ENCODE measurements around the gene WFS1. TPM values are rescaled to one million over a fixed set of nuclear protein-coding genes. Genes with fewer than 3 reads are reported as not detected.

Gene WFS1
- polyA plus RNA-seq, 1 of the 3 experiments (the other 2 are of a cell fraction), result 18.7 TPM

DNA sequence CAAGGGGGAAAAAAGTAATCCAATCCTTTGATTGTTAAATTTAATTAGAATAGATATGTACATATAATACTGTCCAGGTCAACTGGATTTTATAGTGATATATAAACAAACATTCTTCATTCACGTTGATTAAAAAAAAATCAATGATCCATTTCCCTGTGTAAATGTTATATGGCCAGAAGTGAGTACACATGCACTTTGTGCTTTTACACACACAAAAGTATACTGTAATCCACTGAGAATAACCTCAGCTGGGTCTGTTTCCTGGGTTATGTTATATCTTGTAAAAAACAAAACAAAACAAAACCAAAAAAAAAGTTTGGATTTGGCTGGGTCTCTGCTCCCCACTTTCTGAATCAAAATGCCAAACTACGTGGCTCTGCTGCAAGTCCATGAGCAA is 51.7 kb downstream of the WFS1 start:
- Histone ChIP-seq H2AFZ (ENCODE audit: low read depth) (no peak overlapping the region), H3K79me2 (ENCODE audit: insufficient read depth) (no peaks in the 10 kb centered on the region), H3K27ac (ENCODE audit: low read depth in 2 of 2, low read length in 1 of 2) (no peak overlapping the region), H3K9me2 (no peaks in the 10 kb centered on the region), H3K9ac (no peak overlapping the region), H4K20me1 (ENCODE audit: insufficient read depth) (no peaks in the 10 kb centered on the region), H3K27me3 (ENCODE audit: insufficient read depth) (no peaks in the 10 kb centered on the region), H3K4me1 (ENCODE audit: control insufficient read depth in 1 of 2, insufficient read depth in 2 of 2, low read depth in 1 of 2, low read length in 1 of 2) (no peaks in the 10 kb centered on the region; a peak in 1 of 4 replicates), H3K9me3 (no peaks in the 10 kb centered on the region), H3K36me3 (replicated peaks in 1 of 2; ENCODE audit: control insufficient read depth in 1 of 2, insufficient read depth in 2 of 2, low read length in 1 of 2) (no peaks in the 10 kb centered on the region), H3F3A (replicated peaks; ENCODE audit: insufficient read depth) (no peaks in the 10 kb centered on the region), H3K4me3 (ENCODE audit: low read depth in 2 of 2, low read length in 1 of 2) (no peak overlapping the region), H3K4me2 (no peak overlapping the region)
- DNase-seq, result no peak
- TF ChIP-seq YY1 (IDR thresholded peaks at IDR 0.05; ENCODE audit: low read depth), result no peak
- POLR2A ChIA-PET, result no interaction called here
- CTCF ChIA-PET, result interaction anchor here (17.5 to 22.5 kb wide), 2 partner anchors 9 to 58 kb away, joined by 133 to 1048 read pairs; partner anchors contain the start of gene WFS1
- 47% methylated on average over 2 of the region's 2 CpGs for WGBS (ENCODE audit: low lambda C conversion rate)

DNA sequence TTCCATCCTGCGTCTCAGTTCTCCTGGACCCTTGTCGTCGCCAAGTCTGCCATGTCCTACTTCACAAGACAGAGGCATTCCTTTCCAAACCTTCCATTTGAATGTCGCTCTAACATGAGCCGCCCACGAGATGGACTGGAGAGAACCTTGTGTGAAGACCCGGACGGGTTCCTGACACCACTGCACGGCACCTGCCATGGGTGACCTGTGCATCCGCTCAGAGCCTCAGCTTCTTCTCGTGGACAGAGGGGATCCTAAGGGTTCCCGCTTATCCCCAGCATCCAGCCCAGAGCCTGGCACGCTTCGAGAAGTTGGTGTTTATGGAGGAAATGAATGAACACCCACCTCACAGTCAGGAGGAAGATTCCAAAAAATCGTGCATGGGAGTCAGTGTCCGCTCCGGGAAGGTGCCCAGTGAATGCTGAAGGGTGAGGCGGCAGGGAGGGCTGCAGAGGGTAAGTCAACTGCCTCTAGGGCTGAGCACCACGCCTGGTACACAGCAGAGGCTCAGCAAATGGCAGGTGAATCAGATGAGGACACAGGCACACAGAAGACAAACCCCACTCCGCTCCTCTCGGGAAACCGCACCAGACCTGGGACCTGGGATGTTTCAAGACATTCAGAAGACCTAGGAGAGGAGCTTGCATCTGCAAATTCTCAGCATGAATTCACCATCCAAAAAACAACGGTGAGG is 52.6 kb downstream of the WFS1 start:
- no peaks in the 10 kb centered on the region for H3K27me3 ChIP-seq (ENCODE audit: insufficient read depth)
- H4K20me1 ChIP-seq (ENCODE audit: insufficient read depth), result no peaks in the 10 kb centered on the region
- H3K9me2 ChIP-seq, result no peaks in the 10 kb centered on the region
- no peak overlapping the region for H3K9ac ChIP-seq
- H3K4me2 ChIP-seq, result no peak overlapping the region
- TF ChIP-seq TEAD4 (IDR thresholded peaks at IDR 0.05; ENCODE audit: borderline replicate concordance, insufficient read depth) (no peak), RXRA (IDR thresholded peaks at IDR 0.05; ENCODE audit: borderline replicate concordance, low read depth) (no peak), ELF1 (IDR thresholded peaks at IDR 0.05) (no peak), NRF1 (IDR thresholded peaks at IDR 0.05; ENCODE audit: low read depth, low read length) (no peak), GABPA (IDR thresholded peaks at IDR 0.05; ENCODE audit: low read depth) (no peak), MXI1 (IDR thresholded peaks at IDR 0.05; ENCODE audit: low read depth, low read length) (no peak), FOXJ3 (CRISPR knock-in tag; IDR thresholded peaks at IDR 0.05) (no peak), SMC3 (IDR thresholded peaks at IDR 0.05; ENCODE audit: low read depth, low read length) (no peak), TCF12 (IDR thresholded peaks at IDR 0.05) (no peak), EP300 (IDR thresholded peaks at IDR 0.05; ENCODE audit: borderline replicate concordance in 1 of 2, low read depth in 1 of 2, low read length in 1 of 2) (no peak), CHD2 (IDR thresholded peaks at IDR 0.05; ENCODE audit: low read length, partially characterized antibody) (no peak), MEF2A (IDR thresholded peaks at IDR 0.05; ENCODE audit: borderline replicate concordance, low read depth) (no peak)
- TF ChIP-seq, protein P1, sequence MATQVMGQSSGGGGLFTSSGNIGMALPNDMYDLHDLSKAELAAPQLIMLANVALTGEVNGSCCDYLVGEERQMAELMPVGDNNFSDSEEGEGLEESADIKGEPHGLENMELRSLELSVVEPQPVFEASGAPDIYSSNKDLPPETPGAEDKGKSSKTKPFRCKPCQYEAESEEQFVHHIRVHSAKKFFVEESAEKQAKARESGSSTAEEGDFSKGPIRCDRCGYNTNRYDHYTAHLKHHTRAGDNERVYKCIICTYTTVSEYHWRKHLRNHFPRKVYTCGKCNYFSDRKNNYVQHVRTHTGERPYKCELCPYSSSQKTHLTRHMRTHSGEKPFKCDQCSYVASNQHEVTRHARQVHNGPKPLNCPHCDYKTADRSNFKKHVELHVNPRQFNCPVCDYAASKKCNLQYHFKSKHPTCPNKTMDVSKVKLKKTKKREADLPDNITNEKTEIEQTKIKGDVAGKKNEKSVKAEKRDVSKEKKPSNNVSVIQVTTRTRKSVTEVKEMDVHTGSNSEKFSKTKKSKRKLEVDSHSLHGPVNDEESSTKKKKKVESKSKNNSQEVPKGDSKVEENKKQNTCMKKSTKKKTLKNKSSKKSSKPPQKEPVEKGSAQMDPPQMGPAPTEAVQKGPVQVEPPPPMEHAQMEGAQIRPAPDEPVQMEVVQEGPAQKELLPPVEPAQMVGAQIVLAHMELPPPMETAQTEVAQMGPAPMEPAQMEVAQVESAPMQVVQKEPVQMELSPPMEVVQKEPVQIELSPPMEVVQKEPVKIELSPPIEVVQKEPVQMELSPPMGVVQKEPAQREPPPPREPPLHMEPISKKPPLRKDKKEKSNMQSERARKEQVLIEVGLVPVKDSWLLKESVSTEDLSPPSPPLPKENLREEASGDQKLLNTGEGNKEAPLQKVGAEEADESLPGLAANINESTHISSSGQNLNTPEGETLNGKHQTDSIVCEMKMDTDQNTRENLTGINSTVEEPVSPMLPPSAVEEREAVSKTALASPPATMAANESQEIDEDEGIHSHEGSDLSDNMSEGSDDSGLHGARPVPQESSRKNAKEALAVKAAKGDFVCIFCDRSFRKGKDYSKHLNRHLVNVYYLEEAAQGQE (IDR thresholded peaks at IDR 0.05; ENCODE audit: low read depth, low read length), result no peak
- TF ChIP-seq, protein P2, sequence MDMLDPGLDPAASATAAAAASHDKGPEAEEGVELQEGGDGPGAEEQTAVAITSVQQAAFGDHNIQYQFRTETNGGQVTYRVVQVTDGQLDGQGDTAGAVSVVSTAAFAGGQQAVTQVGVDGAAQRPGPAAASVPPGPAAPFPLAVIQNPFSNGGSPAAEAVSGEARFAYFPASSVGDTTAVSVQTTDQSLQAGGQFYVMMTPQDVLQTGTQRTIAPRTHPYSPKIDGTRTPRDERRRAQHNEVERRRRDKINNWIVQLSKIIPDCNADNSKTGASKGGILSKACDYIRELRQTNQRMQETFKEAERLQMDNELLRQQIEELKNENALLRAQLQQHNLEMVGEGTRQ (IDR thresholded peaks at IDR 0.05; ENCODE audit: borderline replicate concordance, low read depth, low read length), result no peak
- TF ChIP-seq, protein P3, sequence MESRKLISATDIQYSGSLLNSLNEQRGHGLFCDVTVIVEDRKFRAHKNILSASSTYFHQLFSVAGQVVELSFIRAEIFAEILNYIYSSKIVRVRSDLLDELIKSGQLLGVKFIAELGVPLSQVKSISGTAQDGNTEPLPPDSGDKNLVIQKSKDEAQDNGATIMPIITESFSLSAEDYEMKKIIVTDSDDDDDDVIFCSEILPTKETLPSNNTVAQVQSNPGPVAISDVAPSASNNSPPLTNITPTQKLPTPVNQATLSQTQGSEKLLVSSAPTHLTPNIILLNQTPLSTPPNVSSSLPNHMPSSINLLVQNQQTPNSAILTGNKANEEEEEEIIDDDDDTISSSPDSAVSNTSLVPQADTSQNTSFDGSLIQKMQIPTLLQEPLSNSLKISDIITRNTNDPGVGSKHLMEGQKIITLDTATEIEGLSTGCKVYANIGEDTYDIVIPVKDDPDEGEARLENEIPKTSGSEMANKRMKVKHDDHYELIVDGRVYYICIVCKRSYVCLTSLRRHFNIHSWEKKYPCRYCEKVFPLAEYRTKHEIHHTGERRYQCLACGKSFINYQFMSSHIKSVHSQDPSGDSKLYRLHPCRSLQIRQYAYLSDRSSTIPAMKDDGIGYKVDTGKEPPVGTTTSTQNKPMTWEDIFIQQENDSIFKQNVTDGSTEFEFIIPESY (IDR thresholded peaks at IDR 0.05; ENCODE audit: borderline replicate concordance, low read depth), result no peak
- TF ChIP-seq, protein P4, sequence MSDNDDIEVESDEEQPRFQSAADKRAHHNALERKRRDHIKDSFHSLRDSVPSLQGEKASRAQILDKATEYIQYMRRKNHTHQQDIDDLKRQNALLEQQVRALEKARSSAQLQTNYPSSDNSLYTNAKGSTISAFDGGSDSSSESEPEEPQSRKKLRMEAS (IDR thresholded peaks at IDR 0.05; ENCODE audit: low read depth), result no peak
- TF ChIP-seq, protein P5, sequence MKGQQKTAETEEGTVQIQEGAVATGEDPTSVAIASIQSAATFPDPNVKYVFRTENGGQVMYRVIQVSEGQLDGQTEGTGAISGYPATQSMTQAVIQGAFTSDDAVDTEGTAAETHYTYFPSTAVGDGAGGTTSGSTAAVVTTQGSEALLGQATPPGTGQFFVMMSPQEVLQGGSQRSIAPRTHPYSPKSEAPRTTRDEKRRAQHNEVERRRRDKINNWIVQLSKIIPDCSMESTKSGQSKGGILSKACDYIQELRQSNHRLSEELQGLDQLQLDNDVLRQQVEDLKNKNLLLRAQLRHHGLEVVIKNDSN (IDR thresholded peaks at IDR 0.05; ENCODE audit: borderline replicate concordance, low read depth), result no peak
- 52% methylated on average over 23 of the region's 23 CpGs for WGBS (ENCODE audit: low lambda C conversion rate)
- H3F3A ChIP-seq (replicated peaks; ENCODE audit: insufficient read depth), result no peaks in the 10 kb centered on the region
- no peak overlapping the region for H3K27ac ChIP-seq (ENCODE audit: low read depth in 2 of 2, low read length in 1 of 2)
- H3K36me3 ChIP-seq (replicated peaks in 1 of 2; ENCODE audit: control insufficient read depth in 1 of 2, insufficient read depth in 2 of 2, low read length in 1 of 2), result no peaks in the 10 kb centered on the region
- ChIA-PET POLR2A (no interaction called here), CTCF (interaction anchor here (17.5 to 22.5 kb wide), 2 partner anchors 8 to 59 kb away, joined by 133 to 1048 read pairs; partner anchors contain the start of gene WFS1)
- H3K9me3 ChIP-seq, result no peaks in the 10 kb centered on the region
- H2AFZ ChIP-seq (ENCODE audit: low read depth), result no peak overlapping the region
- DNase-seq, result no peak
- no peak overlapping the region for H3K4me3 ChIP-seq (ENCODE audit: low read depth in 2 of 2, low read length in 1 of 2)
- peaks cover 0 to 3% of the 10 kb centered on the region in 2 experiments; a peak in 1 of 4 replicates for H3K4me1 ChIP-seq (ENCODE audit: control insufficient read depth in 1 of 2, insufficient read depth in 2 of 2, low read depth in 1 of 2, low read length in 1 of 2)
- H3K79me2 ChIP-seq (ENCODE audit: insufficient read depth), result no peaks in the 10 kb centered on the region
